Measurements from ENCODE around the gene CFAP54.

Gene CFAP54

GRCh38 chr12:96516472-96517430 lies 27.4 kb downstream of the CFAP54 start:
- no peak for TF ChIP-seq GATA2 (IDR thresholded peaks at IDR 0.05; ENCODE audit: low read depth, low read length)
- TF ChIP-seq GATA3 (IDR thresholded peaks at IDR 0.05; ENCODE audit: low read depth, low read length) = no peak

DNA sequence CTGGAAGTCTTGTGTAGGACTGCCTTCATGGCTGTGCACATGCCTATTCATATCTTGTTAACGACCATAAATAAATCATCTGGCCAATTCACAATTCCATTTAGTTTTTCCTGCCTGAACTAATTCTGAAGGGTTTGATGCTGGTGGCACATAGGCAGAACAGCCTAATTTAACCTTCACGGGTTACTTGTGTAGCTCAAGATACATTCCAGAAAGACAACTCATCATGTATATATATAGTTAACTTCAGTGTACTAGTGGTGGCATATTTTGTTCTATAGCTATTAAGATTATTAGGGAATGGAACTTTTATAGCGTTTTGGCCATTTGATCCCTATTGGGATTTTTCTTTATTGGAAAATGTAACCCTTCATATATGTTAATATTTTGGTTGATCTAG lies 31.4 kb downstream of the CFAP54 start:
- TF ChIP-seq GATA3 (IDR thresholded peaks at IDR 0.05; ENCODE audit: low read depth, low read length) = no peak
- no peak for TF ChIP-seq GATA2 (IDR thresholded peaks at IDR 0.05; ENCODE audit: low read depth, low read length)

DNA sequence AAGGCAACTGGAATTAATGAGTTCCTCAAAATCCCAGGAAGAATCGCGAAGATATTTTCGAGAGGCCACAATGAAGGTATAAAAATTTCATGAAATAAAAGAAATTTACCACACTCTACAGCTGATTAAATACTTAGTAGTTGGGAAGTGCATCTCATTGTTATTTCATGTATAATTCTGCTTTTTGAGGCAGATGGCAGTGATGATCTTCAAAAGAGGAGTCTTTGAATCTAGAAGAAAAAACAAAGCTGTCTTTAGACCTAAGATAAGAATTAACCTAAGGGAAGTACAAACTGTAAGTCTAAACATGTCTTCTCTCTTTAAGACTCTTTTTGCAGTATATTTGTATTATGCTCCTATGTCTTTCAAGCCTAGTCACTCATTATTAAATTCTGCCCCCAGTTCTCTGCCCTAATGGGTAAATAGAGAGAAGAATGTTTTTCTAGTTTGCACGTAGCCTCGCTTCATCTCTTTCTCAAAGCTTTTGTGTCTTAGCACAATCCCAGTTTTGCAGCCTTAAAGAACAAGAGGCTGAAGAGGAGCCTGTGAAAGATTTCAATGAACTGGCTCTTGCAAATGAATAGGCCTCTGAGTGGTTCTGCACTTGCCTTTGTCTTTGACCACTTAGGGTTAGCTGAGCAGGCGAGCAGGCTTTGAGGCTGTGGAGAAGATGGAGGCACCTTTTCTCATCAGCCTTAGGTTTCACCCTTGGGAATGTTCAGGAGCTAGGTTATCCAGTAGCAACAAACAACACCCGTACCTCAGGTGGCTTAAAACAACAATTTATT lies 32.7 kb downstream of the CFAP54 start:
- TF ChIP-seq GATA3 (IDR thresholded peaks at IDR 0.05; ENCODE audit: low read depth, low read length) (no peak), GATA2 (IDR thresholded peaks at IDR 0.05; ENCODE audit: low read depth, low read length) (no peak)

DNA sequence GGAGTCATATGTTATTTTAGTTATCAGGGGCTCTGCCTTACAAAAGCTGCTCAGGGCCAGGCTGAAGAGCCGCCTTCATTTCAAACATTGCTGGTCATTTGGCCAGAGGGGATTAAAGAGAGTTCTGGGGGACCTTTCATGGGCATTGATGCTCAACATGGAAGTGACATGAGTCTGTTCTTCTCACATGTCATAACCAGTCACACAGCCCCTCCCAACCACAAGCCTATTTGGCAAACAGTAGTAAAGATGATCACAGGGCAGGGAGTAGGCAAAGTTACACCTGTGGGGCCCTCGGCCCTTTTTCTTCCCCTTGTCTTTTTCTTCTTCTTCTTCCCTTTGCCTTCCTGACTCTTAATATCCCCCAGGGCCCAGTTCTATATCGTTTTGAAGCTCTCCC lies 33.3 kb downstream of the CFAP54 start:
- no peak for TF ChIP-seq GATA3 (IDR thresholded peaks at IDR 0.05; ENCODE audit: low read depth, low read length)

DNA sequence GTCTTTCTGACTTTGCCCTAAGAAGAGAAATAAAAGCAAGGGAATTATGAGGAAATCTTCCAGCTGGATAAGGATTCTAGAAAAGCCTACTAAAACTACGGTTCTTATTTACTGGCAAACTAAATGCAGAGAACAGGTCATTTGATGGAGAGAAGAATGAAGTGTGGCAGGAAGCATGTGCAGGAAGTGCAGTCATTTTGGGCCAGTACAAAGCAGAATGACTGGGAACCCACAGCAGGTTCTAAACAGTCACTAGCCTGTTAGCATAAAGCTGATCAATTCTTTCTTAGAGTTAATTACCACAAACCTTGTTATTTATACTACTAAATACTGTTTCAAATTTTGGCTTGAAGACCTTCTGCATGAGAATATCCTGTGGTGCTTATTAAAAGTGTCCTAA lies 36.7 kb downstream of the CFAP54 start:
- no peak for TF ChIP-seq GATA3 (IDR thresholded peaks at IDR 0.05; ENCODE audit: low read depth, low read length)
- no peak for TF ChIP-seq GATA2 (IDR thresholded peaks at IDR 0.05; ENCODE audit: low read depth, low read length)

DNA sequence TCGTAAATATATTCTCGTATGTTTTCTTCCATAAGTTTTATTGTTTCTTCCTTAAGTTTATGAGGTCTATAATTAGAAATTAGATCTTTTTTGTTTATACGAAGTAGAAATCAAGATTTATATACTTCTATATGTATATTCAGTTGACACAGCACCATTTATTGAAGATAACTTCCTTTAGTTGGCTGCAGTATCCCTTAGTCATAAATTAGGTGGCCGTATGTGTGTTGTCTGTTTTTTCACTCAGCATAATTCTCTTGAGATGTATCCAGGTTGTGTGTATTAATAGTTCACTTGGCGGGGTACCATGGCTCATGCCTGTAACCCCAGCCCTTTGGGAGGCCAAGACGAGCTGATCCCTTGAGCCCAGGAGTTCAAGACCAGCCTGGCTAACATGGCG lies 40.5 kb downstream of the CFAP54 start:
- TF ChIP-seq GATA2 (IDR thresholded peaks at IDR 0.05; ENCODE audit: low read depth, low read length) (no peak), GATA3 (IDR thresholded peaks at IDR 0.05; ENCODE audit: low read depth, low read length) (no peak)

DNA sequence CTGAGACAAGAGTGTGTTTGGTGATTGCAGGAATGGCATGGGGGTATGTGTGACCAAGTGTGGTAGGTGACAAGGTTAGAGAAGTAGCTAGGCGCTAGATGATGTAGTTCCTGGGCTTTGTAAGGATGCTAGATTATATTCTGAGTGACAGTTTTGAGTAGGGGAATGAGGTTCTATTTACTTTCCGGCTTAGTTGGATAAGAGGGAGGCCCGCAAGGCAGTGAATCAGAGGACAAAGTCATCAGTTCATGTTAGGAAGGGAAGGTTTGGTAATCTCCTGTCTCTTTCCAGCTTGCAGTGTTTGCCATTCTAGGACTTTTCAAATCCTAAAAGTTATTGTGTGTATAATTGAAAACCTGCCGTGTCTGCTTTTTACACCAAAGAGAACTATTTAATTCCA lies 45.0 kb downstream of the CFAP54 start:
- no peak for TF ChIP-seq GATA3 (IDR thresholded peaks at IDR 0.05; ENCODE audit: low read depth, low read length)
- no peak for TF ChIP-seq GATA2 (IDR thresholded peaks at IDR 0.05; ENCODE audit: low read depth, low read length)

DNA sequence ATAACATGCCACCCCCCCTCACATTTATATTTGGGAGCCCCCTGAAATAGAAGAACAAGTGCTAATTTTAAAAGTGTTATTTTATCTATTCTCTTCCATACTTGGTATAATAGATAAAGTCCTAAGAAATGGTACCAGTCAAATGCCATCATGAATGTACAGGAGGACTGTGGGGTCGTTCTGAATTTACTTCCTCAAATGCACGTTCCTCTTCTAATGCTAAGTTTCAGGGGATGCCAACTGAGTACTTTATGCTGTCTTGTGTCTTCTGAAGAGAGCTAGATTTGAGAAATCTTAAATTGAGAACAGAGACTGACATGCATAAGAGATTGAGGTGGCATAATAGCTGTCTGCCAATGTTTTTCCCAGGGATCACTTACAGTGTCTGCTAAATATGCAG lies 59.0 kb downstream of the CFAP54 start:
- TF ChIP-seq GATA2 (IDR thresholded peaks at IDR 0.05; ENCODE audit: low read depth, low read length) (no peak), GATA3 (IDR thresholded peaks at IDR 0.05; ENCODE audit: low read depth, low read length) (no peak)

GRCh38 chr12:96549341-96549740 lies 60.0 kb downstream of the CFAP54 start:
- TF ChIP-seq GATA2 (IDR thresholded peaks at IDR 0.05; ENCODE audit: low read depth, low read length) = no peak
- TF ChIP-seq GATA3 (IDR thresholded peaks at IDR 0.05; ENCODE audit: low read depth, low read length) = no peak

GRCh38 chr12:96570579-96570978 lies 81.2 kb downstream of the CFAP54 start:
- no peak for TF ChIP-seq GATA2 (IDR thresholded peaks at IDR 0.05; ENCODE audit: low read depth, low read length)
- no peak for TF ChIP-seq GATA3 (IDR thresholded peaks at IDR 0.05; ENCODE audit: low read depth, low read length)

DNA sequence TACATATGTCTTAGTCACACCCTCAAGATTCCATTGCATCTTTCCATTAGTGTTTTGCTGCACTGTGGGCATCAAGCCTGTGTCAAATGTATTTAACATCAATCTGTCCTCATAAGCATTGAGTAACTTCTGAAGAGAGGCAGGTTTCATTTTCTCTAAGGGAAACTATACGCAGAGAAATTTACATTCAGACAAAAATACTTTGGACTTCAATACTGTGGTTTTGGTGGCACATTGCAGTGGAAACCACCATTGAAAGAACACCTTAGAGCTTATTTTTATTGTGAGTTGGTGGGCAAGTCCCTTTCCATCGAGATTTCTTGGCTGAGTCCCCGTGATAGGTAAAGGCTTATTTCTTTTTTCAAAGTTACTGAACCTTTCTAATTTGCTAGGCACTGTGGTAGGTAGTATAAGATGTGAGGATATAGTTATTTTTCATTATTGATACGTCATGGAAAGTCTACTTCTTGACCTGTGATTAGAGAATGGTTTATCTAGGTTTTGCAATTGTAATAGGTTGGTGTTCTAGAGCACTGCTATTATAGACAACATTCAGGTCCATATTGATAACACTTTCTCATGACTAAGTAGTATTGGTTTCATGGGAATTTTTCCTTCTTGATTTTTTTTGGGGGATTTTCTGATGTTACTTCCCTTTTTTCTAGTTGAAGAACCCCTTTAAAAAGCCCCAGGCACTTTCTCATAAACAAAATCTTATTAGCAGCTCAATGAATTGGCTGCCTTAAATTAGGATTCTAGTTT lies 81.9 kb downstream of the CFAP54 start:
- no peak for TF ChIP-seq GATA2 (IDR thresholded peaks at IDR 0.05; ENCODE audit: low read depth, low read length)

DNA sequence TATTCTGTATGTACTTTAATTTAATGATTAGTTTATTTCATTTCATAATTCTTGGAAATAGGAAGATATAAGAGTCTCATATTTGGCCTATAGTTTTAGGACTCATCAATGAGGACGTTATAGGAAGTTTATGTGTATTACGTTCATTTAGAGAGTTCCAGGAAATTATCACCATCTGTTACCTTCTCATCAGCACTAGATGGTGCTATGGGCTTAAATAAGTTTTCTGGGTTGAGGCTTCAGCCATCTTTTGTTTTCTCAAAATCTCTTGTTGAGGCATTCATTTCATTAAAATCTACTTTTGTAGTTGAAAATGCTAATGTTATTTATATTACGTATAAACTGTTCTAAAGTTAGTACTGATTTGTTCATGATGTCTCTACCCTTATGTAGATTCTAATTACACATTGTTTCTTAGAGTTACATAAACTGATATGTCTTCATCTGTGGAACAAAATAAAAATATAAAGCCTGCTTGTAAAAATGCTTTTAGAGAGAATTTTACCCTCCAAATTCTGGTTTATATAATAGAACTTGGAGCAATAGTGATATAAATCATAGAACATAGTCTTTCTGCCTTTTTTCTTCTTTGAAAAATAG lies 89.2 kb downstream of the CFAP54 start:
- TF ChIP-seq GATA2 (IDR thresholded peaks at IDR 0.05; ENCODE audit: low read depth, low read length) = no peak
- no peak for TF ChIP-seq GATA3 (IDR thresholded peaks at IDR 0.05; ENCODE audit: low read depth, low read length)

GRCh38 chr12:96585977-96586376 lies 96.6 kb downstream of the CFAP54 start:
- TF ChIP-seq GATA2 (IDR thresholded peaks at IDR 0.05; ENCODE audit: low read depth, low read length) (no peak), GATA3 (IDR thresholded peaks at IDR 0.05; ENCODE audit: low read depth, low read length) (no peak)

- TF ChIP-seq GATA2 (IDR thresholded peaks at IDR 0.05; ENCODE audit: low read depth, low read length) (no peak), GATA3 (IDR thresholded peaks at IDR 0.05; ENCODE audit: low read depth, low read length) (no peak)
Observed at GRCh38 chr12:96587691-96588090, 98.3 kb downstream of the CFAP54 start.

Measured in SH-SY5Y (cell line).